ENCODE data around the gene RTTN.

- TF ChIP-seq CTCF (optimal IDR thresholded peaks at IDR 0.05 in 1 of 3, IDR thresholded peaks at IDR 0.05 in 1 of 3, conservative IDR thresholded peaks at IDR 0.05 in 1 of 3; ENCODE audit: extremely low read depth in 1 of 3, insufficient read depth in 2 of 3, low read length in 3 of 3) (no peak), EZH2 (IDR thresholded peaks at IDR 0.05; ENCODE audit: low read length) (no peak)
Observed at GRCh38 chr18:70219688-70220087, 14.2 kb upstream of the RTTN start.

All from keratinocyte (primary cell).